ENCODE data around the gene ASB8. TPM values are rescaled to one million over a fixed set of nuclear protein-coding genes. Genes with fewer than 3 reads are reported as not detected.

ASB8 gene
- total RNA-seq, 1 donor = 35.5 TPM

GRCh38 chr12:48183091-48183875, 26.0 kb upstream of the ASB8 start, which contains the start of gene CCDC184:
Gene CCDC184, plus strand, starts transcription at chr12:48183644. Its CDS starts 479 bp downstream, at chr12:48184123.
- Histone ChIP-seq H3K27me3 (ENCODE audit: insufficient read depth, low read length) (peaks cover 50% of the 10 kb centered on the region), H3K4me1 (ENCODE audit: insufficient read depth, low read length) (peaks cover 6% of the 10 kb centered on the region), H3K27ac (ENCODE audit: low read depth, low read length) (no peak within 1 kb of the TSS), H3K4me3 (ENCODE audit: insufficient read depth, low read length) (peak within 1 kb of the TSS; percentile 78), H3K9me3 (ENCODE audit: low read depth, low read length) (no peaks in the 10 kb centered on the region), H3K36me3 (ENCODE audit: insufficient read depth, low read length) (no peaks in the 10 kb centered on the region), H3K79me2 (ENCODE audit: insufficient read depth, low read length) (no peaks in the 10 kb centered on the region), H3K4me2 (ENCODE audit: insufficient read depth, low read length) (peak within 1 kb of the TSS; percentile 89), H2AFZ (ENCODE audit: low read length) (peak within 1 kb of the TSS; percentile 93), H4K20me1 (ENCODE audit: insufficient read depth, low read length) (no peaks in the 10 kb centered on the region)
- peak; percentile 26 for TF ChIP-seq CTCF (IDR thresholded peaks at IDR 0.05; ENCODE audit: extremely low read depth, low read depth, low read length)
- DNase-seq (ENCODE audit: insufficient read length, low spot score, missing footprints) = peak; percentile 85

GRCh38 chr12:48182631-48183030, 25.3 kb upstream of the ASB8 start:
- Histone ChIP-seq H3K9me3 (ENCODE audit: low read depth, low read length) (no peaks in the 10 kb centered on the region), H3K79me2 (ENCODE audit: insufficient read depth, low read length) (no peaks in the 10 kb centered on the region), H2AFZ (ENCODE audit: low read length) (peak overlapping the region; percentile 93), H3K4me1 (ENCODE audit: insufficient read depth, low read length) (peaks cover 3% of the 10 kb centered on the region), H3K27ac (ENCODE audit: low read depth, low read length) (no peak overlapping the region), H3K4me3 (ENCODE audit: insufficient read depth, low read length) (peak overlapping the region; percentile 78), H3K27me3 (ENCODE audit: insufficient read depth, low read length) (peaks cover 57% of the 10 kb centered on the region), H4K20me1 (ENCODE audit: insufficient read depth, low read length) (no peaks in the 10 kb centered on the region), H3K36me3 (ENCODE audit: insufficient read depth, low read length) (no peaks in the 10 kb centered on the region), H3K4me2 (ENCODE audit: insufficient read depth, low read length) (peak overlapping the region; percentile 89)
- no peak for DNase-seq (ENCODE audit: insufficient read length, low spot score, missing footprints)
- no peak for TF ChIP-seq CTCF (IDR thresholded peaks at IDR 0.05; ENCODE audit: extremely low read depth, low read depth, low read length)

GRCh38 chr12:48180857-48181495, 23.7 kb upstream of the ASB8 start:
- H3K4me2 ChIP-seq (ENCODE audit: insufficient read depth, low read length) = no peak overlapping the region
- H3K4me1 ChIP-seq (ENCODE audit: insufficient read depth, low read length) = peaks cover 3% of the 10 kb centered on the region
- no peak for DNase-seq (ENCODE audit: insufficient read length, low spot score, missing footprints)
- H3K4me3 ChIP-seq (ENCODE audit: insufficient read depth, low read length) = no peak overlapping the region
- no peak overlapping the region for H3K27ac ChIP-seq (ENCODE audit: low read depth, low read length)
- H3K36me3 ChIP-seq (ENCODE audit: insufficient read depth, low read length) = no peaks in the 10 kb centered on the region
- H3K27me3 ChIP-seq (ENCODE audit: insufficient read depth, low read length) = peaks cover 68% of the 10 kb centered on the region
- no peaks in the 10 kb centered on the region for H4K20me1 ChIP-seq (ENCODE audit: insufficient read depth, low read length)
- no peak overlapping the region for H2AFZ ChIP-seq (ENCODE audit: low read length)
- no peaks in the 10 kb centered on the region for H3K79me2 ChIP-seq (ENCODE audit: insufficient read depth, low read length)
- no peaks in the 10 kb centered on the region for H3K9me3 ChIP-seq (ENCODE audit: low read depth, low read length)
- TF ChIP-seq CTCF (IDR thresholded peaks at IDR 0.05; ENCODE audit: extremely low read depth, low read depth, low read length) = no peak

- Histone ChIP-seq H3K36me3 (ENCODE audit: insufficient read depth, low read length) (no peaks in the 10 kb centered on the region), H3K4me3 (ENCODE audit: insufficient read depth, low read length) (no peak overlapping the region), H4K20me1 (ENCODE audit: insufficient read depth, low read length) (no peaks in the 10 kb centered on the region), H3K27me3 (ENCODE audit: insufficient read depth, low read length) (peaks cover 67% of the 10 kb centered on the region), H3K27ac (ENCODE audit: low read depth, low read length) (no peak overlapping the region), H2AFZ (ENCODE audit: low read length) (no peak overlapping the region), H3K4me2 (ENCODE audit: insufficient read depth, low read length) (no peak overlapping the region), H3K9me3 (ENCODE audit: low read depth, low read length) (no peaks in the 10 kb centered on the region), H3K4me1 (ENCODE audit: insufficient read depth, low read length) (peaks cover 3% of the 10 kb centered on the region), H3K79me2 (ENCODE audit: insufficient read depth, low read length) (no peaks in the 10 kb centered on the region)
- TF ChIP-seq CTCF (IDR thresholded peaks at IDR 0.05; ENCODE audit: extremely low read depth, low read depth, low read length) = no peak
- no peak for DNase-seq (ENCODE audit: insufficient read length, low spot score, missing footprints)
Measured at GRCh38 chr12:48180424-48180823, 23.1 kb upstream of the ASB8 start.
